IMR-90 (cell line): ENCODE measurements around the gene RFX2. TPM values are rescaled to one million over a fixed set of nuclear protein-coding genes. Genes with fewer than 3 reads are reported as not detected.

ENCODE experiments used
- ATAC-seq: fragments of 200-7000 bp; cut with Tn5 transposase; 2 replicates; pipeline ENCODE4 v1.9.1; 2020; ENCODE audit warnings: low read depth, mild to moderate bottlenecking, moderate library complexity
- BruUV-seq: library from RNA; stranded (reverse); fragments of 400-500 nt; replicated peaks from 2 replicates; lab custom pipeline; 2021; lab: Mats Ljungman, UMichigan
- CTCF ChIA-PET: fragments of 300-600 bp; formaldehyde crosslinking; extraction: SDS; loops from one replicate; lab custom pipeline; 2021; ENCODE audit warnings: antibody characterized with exemption; lab: Yijun Ruan, JAX
- POLR2A ChIA-PET: fragments of 300-600 bp; sonication (Branson Sonifier 250); formaldehyde crosslinking; loops from one replicate; lab custom pipeline; 2022; ENCODE audit warnings: antibody characterized with exemption; ENCODE audit not compliant: unreplicated experiment; lab: Charles Lee
- DNase-seq: peaks from one replicate; pipeline ENCODE4 v3.0.0; 2013
- H2AFZ ChIP-seq: replicated peaks from 2 replicates; pipeline ENCODE3; 2013; ENCODE audit warnings: low read length, mild to moderate bottlenecking; ENCODE audit not compliant: poor library complexity
- H2AK5ac ChIP-seq: 2 replicates; pipeline ENCODE4 v1.6.1; 2013; ENCODE audit warnings: low read depth, low read length, inconsistent platforms
- H2AK9ac ChIP-seq: replicated peaks from 2 replicates; pipeline ENCODE3; 2013; ENCODE audit warnings: mild to moderate bottlenecking, low read depth, low read length, moderate library complexity; ENCODE audit not compliant: poor library complexity
- H2BK120ac ChIP-seq: 2 replicates; pipeline ENCODE4 v1.6.1; 2013; ENCODE audit warnings: low read depth, low read length, inconsistent platforms
- H2BK15ac ChIP-seq: 3 replicates; pipeline ENCODE4 v1.6.1; 2013; ENCODE audit warnings: low read depth, low read length, inconsistent platforms
- H2BK20ac ChIP-seq: 2 replicates; pipeline ENCODE4 v1.6.1; 2013; ENCODE audit warnings: low read depth, mild to moderate bottlenecking, inconsistent platforms, low read length, moderate library complexity
- H2BK5ac ChIP-seq: 2 replicates; pipeline ENCODE4 v1.6.1; 2013; ENCODE audit warnings: mild to moderate bottlenecking, low read depth, low read length, inconsistent platforms; ENCODE audit not compliant: poor library complexity, severe bottlenecking
- H3K14ac ChIP-seq: replicated peaks from 2 replicates; pipeline ENCODE4 v1.6.1; 2013; ENCODE audit warnings: low read depth, low read length, inconsistent platforms
- H3K18ac ChIP-seq: 2 replicates; pipeline ENCODE4 v1.6.1; 2013; ENCODE audit warnings: low read depth, low read length, control low read depth
- H3K23ac ChIP-seq: 2 replicates; pipeline ENCODE4 v1.6.1; 2013; ENCODE audit warnings: low read depth, low read length, inconsistent platforms
- H3K27ac ChIP-seq: 2 replicates; pipeline ENCODE4 v1.5.1; 2013; ENCODE audit warnings: mild to moderate bottlenecking, control low read depth, low read length; ENCODE audit not compliant: insufficient read depth
- H3K27me3 ChIP-seq: 2 replicates; pipeline ENCODE4 v1.6.1; 2013; ENCODE audit warnings: low read length; ENCODE audit not compliant: control insufficient read depth, insufficient read depth
- H3K36me3 ChIP-seq: 2 replicates; pipeline ENCODE4 v1.6.1; 2013; ENCODE audit warnings: low read length, mixed read lengths; ENCODE audit not compliant: control insufficient read depth, insufficient read depth
- H3K4ac ChIP-seq: 2 replicates; pipeline ENCODE4 v1.6.1; 2013; ENCODE audit warnings: low read depth, low read length, inconsistent platforms
- H3K4me1 ChIP-seq: 2 replicates; pipeline ENCODE4 v1.6.1; 2013; ENCODE audit warnings: low read length, mixed read lengths; ENCODE audit not compliant: control insufficient read depth, insufficient read depth
- H3K4me2 ChIP-seq: 2 replicates; pipeline ENCODE4 v1.6.1; 2013; ENCODE audit warnings: low read depth, mild to moderate bottlenecking, control low read depth, low read length, moderate library complexity
- H3K4me3 ChIP-seq: 2 replicates; pipeline ENCODE4 v1.5.1; 2013; ENCODE audit warnings: low read depth, mild to moderate bottlenecking, control low read depth, low read length, moderate library complexity; ENCODE audit not compliant: insufficient read depth
- H3K56ac ChIP-seq: 2 replicates; pipeline ENCODE4 v1.6.1; 2013; ENCODE audit warnings: low read length, inconsistent platforms; ENCODE audit not compliant: insufficient read depth; ENCODE audit errors: extremely low read depth
- H3K79me1 ChIP-seq, 2 experiments: 2 replicates each; pipeline ENCODE4 v1.6.1; 2013; ENCODE audit warnings: low read length in 2 of 2, inconsistent platforms in 1 of 2, low read depth in 1 of 2
- H3K9ac ChIP-seq: 2 replicates; pipeline ENCODE4 v1.6.1; 2013; ENCODE audit warnings: low read depth, low read length, control low read depth
- H3K9me1 ChIP-seq: 2 replicates; pipeline ENCODE4 v1.6.1; 2013; ENCODE audit warnings: low read length, inconsistent platforms; ENCODE audit not compliant: insufficient read depth
- H3K9me3 ChIP-seq: 2 replicates; pipeline ENCODE4 v1.6.1; 2013; ENCODE audit warnings: low read length; ENCODE audit not compliant: control insufficient read depth, insufficient read depth
- H4K20me1 ChIP-seq: 2 replicates; pipeline ENCODE4 v1.6.1; 2013; ENCODE audit warnings: low read length, inconsistent platforms; ENCODE audit not compliant: insufficient read depth
- H4K5ac ChIP-seq: 2 replicates; pipeline ENCODE4 v1.6.1; 2013; ENCODE audit warnings: mild to moderate bottlenecking, low read depth, low read length, control low read depth
- H4K8ac ChIP-seq, 2 experiments: 2 replicates each; pipeline ENCODE4 v1.6.1; 2013; ENCODE audit warnings: low read depth in 2 of 2, low read length in 2 of 2, control low read depth in 1 of 2, inconsistent platforms in 1 of 2
- H4K91ac ChIP-seq: 2 replicates; pipeline ENCODE4 v1.6.1; 2013; ENCODE audit warnings: low read depth, low read length, inconsistent platforms; ENCODE audit not compliant: insufficient read depth
- RFX5 ChIP-seq: IDR thresholded peaks from 2 replicates; pipeline ENCODE4 v1.8.0; 2012; ENCODE audit warnings: low read depth, mild to moderate bottlenecking, low read length, moderate library complexity
- WGBS, 2 experiments: methylation state at CpG; one replicate each; pipeline versions ENCODE4 v1.1.5 to v1.1.7; 2013; ENCODE audit warnings: missing lambda C conversion rate in 2 of 2; ENCODE audit not compliant: insufficient read length in 1 of 2; ENCODE audit errors: extremely low coverage in 2 of 2; 5-methylcytosine and 5-hydroxymethylcytosine counted together
- dilution Hi-C: fragments of 300-500 bp; cut with HindIII; formaldehyde crosslinking; loops from one replicate; pipeline ENCODE4 v1.14.3; 2018; ENCODE audit warnings: low sequenced_read_pairs; ENCODE audit not compliant: unreplicated experiment
- in situ Hi-C: fragments of 300-500 bp; cut with MboI; formaldehyde crosslinking; loops from 3 replicates; pipeline ENCODE4 v1.14.3; 2019; ENCODE audit warnings: low sequenced_read_pairs, inconsistent platforms, mixed read lengths
- intact Hi-C: fragments of 100-400 bp; cut with micrococcal nuclease; formaldehyde crosslinking; loops from 2 replicates; pipeline ENCODE4 v1.10.0; 2022
- polyA plus RNA-seq, 3 experiments: library from polyadenylated mRNA; depleted of rRNA; stranded (reverse); fragments of >200 nt; gene quantifications; 2 replicates each; pipeline ENCODE4 v1.2.3, GENCODE V29; 2012; ENCODE audit warnings: low replicate concordance in 1 of 3
- total RNA-seq: library from RNA; depleted of rRNA; stranded (reverse); fragments of >200 nt; gene quantifications from 2 replicates; pipeline ENCODE4 v1.2.3, GENCODE V29; 2012

The RFX2 gene
- total and polyA plus RNA-seq, 2 of the 4 experiments (the other 2 are of a cell fraction), result 2.2 to 4.9 TPM

DNA sequence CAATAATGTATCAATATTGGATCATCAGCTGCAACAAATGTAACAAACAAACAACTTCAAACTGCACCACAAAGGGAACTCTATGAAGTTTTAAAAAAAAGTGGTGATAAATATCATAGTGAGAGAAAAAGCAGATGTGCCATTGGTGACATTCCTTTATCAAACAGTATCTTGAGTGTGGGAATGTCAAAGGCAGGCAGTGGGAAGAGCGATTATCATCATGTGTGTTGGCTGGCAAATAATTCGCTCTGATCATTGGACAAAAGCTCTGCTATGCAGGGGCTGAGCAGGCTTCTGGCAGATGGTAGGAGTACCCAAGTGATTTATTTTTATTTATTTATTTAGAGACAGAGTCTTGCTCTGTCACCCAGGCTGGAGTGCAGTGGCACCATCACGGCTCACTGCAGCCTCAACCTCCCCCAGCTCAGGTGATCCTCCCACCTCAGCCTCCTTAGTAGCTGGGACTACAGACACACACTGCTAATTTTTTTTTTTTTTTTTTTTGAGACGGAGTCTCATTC lies 76.5 kb downstream of the RFX2 start:
- no peak overlapping the region for H3K14ac ChIP-seq
- H2AFZ ChIP-seq, result no peak overlapping the region
- H3K79me1 ChIP-seq, result no peaks in the 10 kb centered on the region
- no peak overlapping the region for H3K4ac ChIP-seq
- no peak overlapping the region for H2AK5ac ChIP-seq
- no peak overlapping the region for H3K4me3 ChIP-seq
- TF ChIP-seq RFX5, result no peak
- no TSS peak for BruUV-seq
- no peaks in the 10 kb centered on the region for H3K36me3 ChIP-seq
- H2BK15ac ChIP-seq, result no peak overlapping the region
- peaks cover 2% of the 10 kb centered on the region; the same call in 1 of the 2 replicates for H3K4me1 ChIP-seq
- ChIA-PET POLR2A (interaction anchor here (0.6 kb wide), 1 partner anchor 108 kb away, joined by 4 read pairs; no protein-coding TSS in a partner anchor), CTCF (interaction anchor here (0.6 to 1.1 kb wide), 2 partner anchors 113 to 230 kb away, joined by 3 to 4 read pairs; no protein-coding TSS in a partner anchor)
- no peak overlapping the region for H2BK120ac ChIP-seq
- WGBS, 2 experiments, result no CpG with 5 or more reads among the region's 4 CpGs
- no peak overlapping the region for H4K91ac ChIP-seq
- no peak overlapping the region for H2BK5ac ChIP-seq
- no peaks in the 10 kb centered on the region for H3K27me3 ChIP-seq
- no peak overlapping the region for H3K9ac ChIP-seq
- DNase-seq (no peak), ATAC-seq (no peak)
- H4K5ac ChIP-seq, result no peak overlapping the region
- H3K23ac ChIP-seq, result no peak overlapping the region
- H3K18ac ChIP-seq, result no peak overlapping the region
- H2AK9ac ChIP-seq, result no peak overlapping the region
- no peaks in the 10 kb centered on the region for H3K9me1 ChIP-seq
- in situ Hi-C loops (no loop called here), intact Hi-C loops (no loop called here), dilution Hi-C loops (no loop called here)
- no peak overlapping the region for H3K4me2 ChIP-seq
- no peaks in the 10 kb centered on the region for H4K20me1 ChIP-seq
- H3K9me3 ChIP-seq, result peaks cover 4% of the 10 kb centered on the region; the same call in 1 of the 2 replicates
- H3K56ac ChIP-seq, result no peak overlapping the region
- H2BK20ac ChIP-seq, result no peak overlapping the region
- H3K27ac ChIP-seq, result no peak overlapping the region
- H4K8ac ChIP-seq, result no peak overlapping the region
